SJCRH30 (cell line): ENCODE measurements around the gene ZNF646. TPM values are rescaled to one million over a fixed set of nuclear protein-coding genes. Genes with fewer than 3 reads are reported as not detected.

Source experiments
- DNase-seq, 2 experiments: peaks; one replicate each; pipeline ENCODE4 v3.0.0-alpha.2; 2015 to 2020
- H3K27ac ChIP-seq: fragments of 250-450 bp; sonication (Bioruptor Pico); 2 replicates; pipeline ENCODE4 v1.5.1; 2020; ENCODE audit warnings: mild to moderate bottlenecking, moderate library complexity
- H3K27me3 ChIP-seq: fragments of 250-450 bp; sonication (Bioruptor Pico); 2 replicates; pipeline ENCODE4 v1.5.1; 2020; ENCODE audit warnings: mild to moderate bottlenecking, moderate library complexity
- H3K36me3 ChIP-seq: fragments of 250-450 bp; sonication (Bioruptor Pico); 2 replicates; pipeline ENCODE4 v1.5.1; 2020; ENCODE audit warnings: mild to moderate bottlenecking, moderate library complexity
- H3K4me1 ChIP-seq: fragments of 250-450 bp; sonication (Bioruptor Pico); 2 replicates; pipeline ENCODE4 v1.5.1; 2020; ENCODE audit warnings: mild to moderate bottlenecking, moderate library complexity
- H3K4me3 ChIP-seq: fragments of 250-450 bp; sonication (Bioruptor Pico); 2 replicates; pipeline ENCODE4 v1.5.1; 2020; ENCODE audit warnings: mild to moderate bottlenecking, moderate library complexity
- H3K9me3 ChIP-seq: fragments of 250-450 bp; sonication (Bioruptor Pico); replicated peaks from 2 replicates; pipeline ENCODE4 v1.5.1; 2020; ENCODE audit warnings: mild to moderate bottlenecking, moderate library complexity
- total RNA-seq: library from RNA; depleted of rRNA; stranded (reverse); fragments of >200 nt; shearing (Covaris generic); gene quantifications from 2 replicates; pipeline ENCODE4 v1.2.3, GENCODE V29; 2014

The ZNF646 gene
- total RNA-seq, 1 experiment from 2014 or later: 26.4 TPM

DNA sequence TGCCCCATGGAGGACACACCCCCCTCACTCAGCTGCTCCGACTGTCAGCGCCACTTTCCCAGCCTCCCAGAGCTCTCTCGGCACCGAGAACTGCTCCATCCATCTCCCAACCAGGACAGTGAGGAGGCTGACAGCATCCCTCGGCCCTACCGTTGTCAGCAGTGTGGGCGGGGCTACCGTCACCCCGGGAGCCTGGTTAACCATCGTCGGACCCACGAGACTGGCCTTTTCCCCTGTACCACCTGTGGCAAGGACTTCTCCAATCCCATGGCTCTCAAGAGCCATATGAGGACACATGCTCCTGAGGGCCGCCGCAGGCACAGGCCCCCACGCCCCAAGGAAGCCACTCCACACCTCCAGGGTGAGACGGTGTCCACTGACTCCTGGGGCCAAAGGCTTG is 2.1 kb downstream of the ZNF646 start:
- Histone ChIP-seq H3K27ac (no peak overlapping the region), H3K4me1 (peaks cover 1% of the 10 kb centered on the region), H3K27me3 (no peaks in the 10 kb centered on the region), H3K9me3 (no peaks in the 10 kb centered on the region), H3K4me3 (no peak overlapping the region), H3K36me3 (peaks cover 45% of the 10 kb centered on the region)
- DNase-seq: no peak

- H3K4me3 ChIP-seq: no peak overlapping the region
- no peaks in the 10 kb centered on the region for H3K9me3 ChIP-seq
- no peaks in the 10 kb centered on the region for H3K4me1 ChIP-seq
- H3K27me3 ChIP-seq: no peaks in the 10 kb centered on the region
- peaks cover 45% of the 10 kb centered on the region for H3K36me3 ChIP-seq
- no peak overlapping the region for H3K27ac ChIP-seq
- DNase-seq: no peak
Measured at GRCh38 chr16:31077024-31077423, 2.8 kb downstream of the ZNF646 start.

- DNase-seq: no peak
- Histone ChIP-seq H3K4me3 (no peak overlapping the region), H3K4me1 (no peaks in the 10 kb centered on the region), H3K36me3 (peaks cover 45% of the 10 kb centered on the region), H3K27me3 (no peaks in the 10 kb centered on the region), H3K27ac (no peak overlapping the region), H3K9me3 (no peaks in the 10 kb centered on the region)
Measured at GRCh38 chr16:31077592-31078396, 3.6 kb downstream of the ZNF646 start.

- H3K4me1 ChIP-seq: no peaks in the 10 kb centered on the region; the same call in none of the 2 replicates
- DNase-seq: no peak
- H3K4me3 ChIP-seq: no peak overlapping the region
- H3K27me3 ChIP-seq: no peaks in the 10 kb centered on the region
- no peaks in the 10 kb centered on the region for H3K9me3 ChIP-seq
- H3K36me3 ChIP-seq: peaks cover 46% of the 10 kb centered on the region
- H3K27ac ChIP-seq: no peak overlapping the region
Measured at GRCh38 chr16:31078597-31079341, 4.5 kb downstream of the ZNF646 start.

DNA sequence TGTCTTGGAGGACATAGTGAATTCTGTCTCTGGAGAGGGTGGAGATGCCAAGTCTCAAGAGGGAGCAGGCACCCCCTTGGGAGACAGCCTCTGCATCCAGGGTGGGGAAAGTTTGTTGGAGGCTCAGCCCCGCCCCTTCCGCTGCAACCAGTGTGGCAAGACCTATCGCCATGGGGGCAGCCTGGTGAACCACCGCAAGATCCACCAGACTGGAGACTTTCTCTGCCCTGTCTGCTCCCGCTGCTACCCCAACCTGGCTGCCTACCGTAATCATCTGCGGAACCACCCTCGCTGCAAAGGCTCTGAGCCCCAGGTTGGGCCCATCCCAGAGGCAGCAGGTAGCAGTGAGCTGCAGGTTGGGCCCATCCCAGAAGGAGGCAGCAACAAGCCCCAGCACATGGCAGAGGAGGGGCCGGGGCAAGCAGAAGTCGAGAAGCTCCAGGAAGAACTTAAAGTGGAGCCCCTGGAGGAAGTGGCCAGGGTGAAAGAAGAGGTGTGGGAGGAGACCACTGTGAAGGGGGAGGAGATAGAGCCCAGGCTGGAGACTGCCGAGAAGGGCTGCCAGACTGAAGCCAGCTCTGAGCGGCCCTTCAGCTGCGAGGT is 5.2 kb downstream of the ZNF646 start:
- no peaks in the 10 kb centered on the region for H3K27me3 ChIP-seq
- DNase-seq: no peak
- H3K27ac ChIP-seq: no peak overlapping the region
- H3K36me3 ChIP-seq: peaks cover 49% of the 10 kb centered on the region
- peaks cover 7% of the 10 kb centered on the region for H3K4me1 ChIP-seq
- H3K4me3 ChIP-seq: no peak overlapping the region
- H3K9me3 ChIP-seq: no peaks in the 10 kb centered on the region

GRCh38 chr16:31080035-31080629 is 5.9 kb downstream of the ZNF646 start:
- no peak for DNase-seq
- peaks cover 49% of the 10 kb centered on the region for H3K36me3 ChIP-seq
- no peak overlapping the region for H3K4me3 ChIP-seq
- H3K27me3 ChIP-seq: no peaks in the 10 kb centered on the region
- no peaks in the 10 kb centered on the region for H3K9me3 ChIP-seq
- H3K4me1 ChIP-seq: peaks cover 14% of the 10 kb centered on the region
- no peak overlapping the region for H3K27ac ChIP-seq

- no peak overlapping the region for H3K4me3 ChIP-seq
- H3K36me3 ChIP-seq: peaks cover 49% of the 10 kb centered on the region
- H3K27me3 ChIP-seq: no peaks in the 10 kb centered on the region
- H3K4me1 ChIP-seq: peaks cover 20% of the 10 kb centered on the region
- no peaks in the 10 kb centered on the region for H3K9me3 ChIP-seq
- DNase-seq: no peak
- no peak overlapping the region for H3K27ac ChIP-seq
Measured at GRCh38 chr16:31080756-31081419, 6.7 kb downstream of the ZNF646 start.

- no peaks in the 10 kb centered on the region for H3K27me3 ChIP-seq
- no peak overlapping the region for H3K27ac ChIP-seq
- DNase-seq: no peak
- H3K4me1 ChIP-seq: peaks cover 28% of the 10 kb centered on the region
- no peaks in the 10 kb centered on the region for H3K9me3 ChIP-seq
- H3K36me3 ChIP-seq: peaks cover 48% of the 10 kb centered on the region
- no peak overlapping the region for H3K4me3 ChIP-seq
Measured at GRCh38 chr16:31081428-31082351, 7.5 kb downstream of the ZNF646 start.

DNA sequence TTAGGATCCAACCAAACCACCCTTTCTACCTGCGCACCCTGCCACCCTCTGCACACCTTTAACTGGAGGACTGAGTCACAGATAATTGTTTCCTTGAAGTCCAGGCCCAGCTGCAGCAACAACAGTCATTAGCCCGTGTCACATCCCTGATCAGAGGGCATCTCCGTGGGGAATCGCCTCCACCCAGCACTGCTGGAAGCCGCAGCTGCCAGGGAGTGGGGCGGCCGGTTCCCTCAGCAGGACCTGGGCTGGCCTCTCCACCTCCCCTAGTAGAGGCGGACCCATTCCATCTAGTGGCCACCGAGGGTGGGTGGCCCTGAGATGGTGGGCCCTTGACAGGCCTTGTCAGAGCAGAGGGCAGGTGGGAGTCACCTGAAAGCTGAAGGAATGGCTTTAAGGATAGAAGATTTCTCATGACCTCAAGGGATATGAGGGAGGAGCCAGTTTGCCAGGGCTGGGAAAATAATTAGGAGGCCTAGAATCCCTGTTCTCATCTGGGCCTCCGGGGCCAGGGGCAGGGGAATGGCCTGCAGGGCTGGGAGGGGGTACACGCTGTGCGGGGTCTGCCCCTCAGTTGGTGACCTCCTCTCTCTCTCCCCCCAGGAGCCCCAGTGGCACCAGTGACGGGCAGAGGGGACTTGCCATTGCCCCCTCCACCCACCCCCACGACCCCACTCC is 8.3 kb downstream of the ZNF646 start:
- Histone ChIP-seq H3K9me3 (no peaks in the 10 kb centered on the region), H3K27ac (no peak overlapping the region), H3K27me3 (no peaks in the 10 kb centered on the region), H3K36me3 (peaks cover 40% of the 10 kb centered on the region), H3K4me1 (peaks cover 36% of the 10 kb centered on the region), H3K4me3 (no peak overlapping the region)
- DNase-seq: no peak

- Histone ChIP-seq H3K36me3 (peaks cover 34% of the 10 kb centered on the region), H3K4me1 (peaks cover 41% of the 10 kb centered on the region)
Measured at GRCh38 chr16:31083081-31083480, 8.9 kb downstream of the ZNF646 start.

GRCh38 chr16:31083556-31083955 is 9.3 kb downstream of the ZNF646 start:
- H3K36me3 ChIP-seq: peaks cover 30% of the 10 kb centered on the region
- no peak overlapping the region for H3K27ac ChIP-seq
- H3K4me1 ChIP-seq: peaks cover 45% of the 10 kb centered on the region
- DNase-seq: no peak
- H3K27me3 ChIP-seq: no peaks in the 10 kb centered on the region
- H3K9me3 ChIP-seq: no peaks in the 10 kb centered on the region
- H3K4me3 ChIP-seq: no peak overlapping the region

More at GRCh38 chr16:31083081-31083480, 8.9 kb downstream of the ZNF646 start:
- no peak for DNase-seq
- Histone ChIP-seq H3K4me3 (no peak overlapping the region), H3K27ac (no peak overlapping the region), H3K27me3 (no peaks in the 10 kb centered on the region), H3K9me3 (no peaks in the 10 kb centered on the region)

- no peaks in the 10 kb centered on the region for H3K9me3 ChIP-seq
- H3K27me3 ChIP-seq: no peaks in the 10 kb centered on the region
- H3K4me3 ChIP-seq: no peak overlapping the region
- peaks cover 49% of the 10 kb centered on the region for H3K4me1 ChIP-seq
- DNase-seq: no peak
- no peak overlapping the region for H3K27ac ChIP-seq
- H3K36me3 ChIP-seq: peaks cover 25% of the 10 kb centered on the region
Measured at GRCh38 chr16:31083981-31084380, 9.8 kb downstream of the ZNF646 start.

DNA sequence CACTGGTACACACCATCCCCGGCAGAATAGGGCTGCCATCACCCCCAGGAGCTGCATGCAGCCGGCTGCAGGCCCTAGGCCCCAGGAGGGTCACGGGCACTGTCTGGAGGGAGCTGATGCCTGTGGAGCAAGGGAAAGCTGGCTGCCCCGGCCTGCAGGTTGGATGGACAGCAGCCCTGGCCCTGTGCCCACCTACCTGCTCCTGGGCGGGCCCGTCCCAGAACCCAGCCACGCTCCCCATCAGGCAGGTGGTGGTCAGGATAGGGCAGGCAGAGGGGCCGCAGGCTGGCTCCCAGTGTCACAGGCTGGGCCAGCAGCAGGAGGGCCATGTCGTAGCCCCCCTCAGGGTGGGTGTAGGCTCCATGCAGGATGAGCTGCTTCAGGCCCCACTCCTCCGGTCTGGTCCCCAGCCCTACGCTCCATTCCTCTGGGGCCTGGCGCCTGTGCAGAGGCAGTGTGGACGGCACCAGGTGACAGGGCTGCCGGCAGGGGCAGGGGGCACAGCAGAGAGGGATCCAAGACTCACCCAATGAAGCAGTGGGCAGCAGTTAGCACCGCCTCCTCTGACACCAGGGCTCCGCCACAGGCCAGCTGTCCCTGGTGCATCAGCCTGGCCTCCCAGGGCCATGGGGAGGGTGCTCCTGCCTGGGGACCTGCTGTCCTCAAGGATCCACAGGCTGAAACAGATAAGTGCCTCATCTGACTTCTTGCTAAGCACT is 10.5 kb downstream of the ZNF646 start:
- Histone ChIP-seq H3K9me3 (no peaks in the 10 kb centered on the region), H3K27me3 (no peaks in the 10 kb centered on the region), H3K4me3 (peak overlapping the region; percentile 33), H3K4me1 (peaks cover 49% of the 10 kb centered on the region), H3K27ac (peak overlapping the region; percentile 76), H3K36me3 (peaks cover 18% of the 10 kb centered on the region)
- peak; percentile 78 to 80 for DNase-seq
